CD4-positive, alpha-beta T cell treated with Interleukin-6 at 100 ng/mL for 8 hours (primary cell): ENCODE measurements around the gene VTCN1.

Source experiments
- DNase-seq: peaks from one replicate; pipeline ENCODE4 v3.0.0-alpha.2; 2020; ENCODE audit warnings: mixed read lengths, low spot score

The VTCN1 gene

GRCh38 chr1:117209094-117209493 is 1.6 kb downstream of the VTCN1 start:
- DNase-seq: no peak

- no peak for DNase-seq
Measured at GRCh38 chr1:117208580-117208979, 2.1 kb downstream of the VTCN1 start.

GRCh38 chr1:117205368-117205767 is 5.4 kb downstream of the VTCN1 start:
- no peak for DNase-seq

GRCh38 chr1:117201808-117202207 is 8.9 kb downstream of the VTCN1 start:
- no peak for DNase-seq

- no peak for DNase-seq
Measured at GRCh38 chr1:117198097-117198496, 12.6 kb downstream of the VTCN1 start.

GRCh38 chr1:117189726-117190125 is 21.0 kb downstream of the VTCN1 start:
- DNase-seq: no peak

- no peak for DNase-seq
Measured at GRCh38 chr1:117188816-117189437, 21.8 kb downstream of the VTCN1 start.

- no peak for DNase-seq
Measured at GRCh38 chr1:117188170-117188815, 22.4 kb downstream of the VTCN1 start.

- DNase-seq: no peak
Measured at GRCh38 chr1:117183112-117183511, 27.6 kb downstream of the VTCN1 start.

- no peak for DNase-seq
Measured at GRCh38 chr1:117182319-117182718, 28.4 kb downstream of the VTCN1 start.

GRCh38 chr1:117181630-117182041 is 29.1 kb downstream of the VTCN1 start:
- DNase-seq: no peak

GRCh38 chr1:117180147-117180967 is 30.4 kb downstream of the VTCN1 start:
- no peak for DNase-seq

- DNase-seq: no peak
Measured at GRCh38 chr1:117179471-117179870, 31.3 kb downstream of the VTCN1 start.

- DNase-seq: no peak
Measured at GRCh38 chr1:117178756-117179155, 32.0 kb downstream of the VTCN1 start.

GRCh38 chr1:117177376-117177775 is 33.4 kb downstream of the VTCN1 start:
- DNase-seq: no peak

- no peak for DNase-seq
Measured at GRCh38 chr1:117176579-117176978, 34.1 kb downstream of the VTCN1 start.

GRCh38 chr1:117174851-117175250 is 35.9 kb downstream of the VTCN1 start:
- no peak for DNase-seq

GRCh38 chr1:117173691-117174090 is 37.0 kb downstream of the VTCN1 start:
- no peak for DNase-seq

- no peak for DNase-seq
Measured at GRCh38 chr1:117173006-117173405, 37.7 kb downstream of the VTCN1 start.

- no peak for DNase-seq
Measured at GRCh38 chr1:117171900-117172511, 38.7 kb downstream of the VTCN1 start.

- no peak for DNase-seq
Measured at GRCh38 chr1:117169871-117170596, 40.7 kb downstream of the VTCN1 start.

GRCh38 chr1:117167402-117167801 is 43.3 kb downstream of the VTCN1 start:
- DNase-seq: no peak
